Measurements from ENCODE around the gene DTNA.

GRCh38 chr18:34775461-34775860 lies 65.4 kb downstream of the DTNA start:
- TF ChIP-seq CTCF (IDR thresholded peaks at IDR 0.05) = no peak
- TF ChIP-seq POLR2A (IDR thresholded peaks at IDR 0.05) = no peak
- TF ChIP-seq POLR2AphosphoS5 (IDR thresholded peaks at IDR 0.05) = no peak
- no peak for TF ChIP-seq EP300 (IDR thresholded peaks at IDR 0.05)

All from gastroesophageal sphincter (tissue), 3 donors.